Erythroblast (primary cell): Measurements from ENCODE around the gene CEP57.

Experiments used
- GATA1 ChIP-seq: IDR thresholded peaks from 2 replicates; pipeline ENCODE4 v1.6.1; 2011; ENCODE audit warnings: low read depth, mild to moderate bottlenecking, control low read depth, low read length, moderate library complexity
- POLR2A ChIP-seq: IDR thresholded peaks from 2 replicates; pipeline ENCODE4 v1.6.1; 2011; ENCODE audit warnings: mild to moderate bottlenecking, low read length

DNA sequence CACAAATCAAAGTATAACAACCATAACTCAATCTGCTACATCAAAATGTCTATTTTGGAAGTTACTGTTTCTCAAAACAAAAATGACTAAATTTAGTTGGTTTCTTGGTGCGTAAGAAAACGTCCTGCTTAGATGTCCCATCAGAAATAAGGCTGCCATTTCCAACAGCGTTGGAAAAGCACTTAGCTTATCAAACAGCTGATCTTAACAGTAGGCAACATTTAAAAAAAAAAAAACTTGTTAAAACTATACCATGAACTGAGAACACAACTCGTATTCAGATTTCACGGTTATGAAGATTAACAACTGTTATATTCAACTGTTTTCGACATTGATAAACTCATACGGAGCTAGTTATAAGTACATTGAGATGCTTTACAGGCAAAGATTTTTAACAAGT lies 2.4 kb downstream of the CEP57 start:
- no peak for TF ChIP-seq POLR2A
- no peak for TF ChIP-seq GATA1
